Glomerular visceral epithelial cell (primary cell): ENCODE measurements around the gene SH3PXD2B.
"Not testable (repeated sequence)": the region's sequence is repeated elsewhere in the genome, so short reads cannot be mapped to it uniquely, and the experiment has no call there.

Experiments
- DNase-seq: peaks from one replicate; pipeline ENCODE4 v3.0.0-alpha.2; 2016; ENCODE audit errors: extremely low spot score

SH3PXD2B gene

GRCh38 chr5:172402031-172402430 is 52.3 kb downstream of the SH3PXD2B start:
- not testable (repeated sequence) for DNase-seq

- DNase-seq, result no peak
Measured at GRCh38 chr5:172399826-172400225, 54.5 kb downstream of the SH3PXD2B start.

- no peak for DNase-seq
Measured at GRCh38 chr5:172399336-172399735, 55.0 kb downstream of the SH3PXD2B start.

- not testable (repeated sequence) for DNase-seq
Measured at GRCh38 chr5:172398645-172399044, 55.7 kb downstream of the SH3PXD2B start.

- DNase-seq, result not testable (repeated sequence)
Measured at GRCh38 chr5:172396994-172397393, 57.3 kb downstream of the SH3PXD2B start.

GRCh38 chr5:172396220-172396619 is 58.1 kb downstream of the SH3PXD2B start:
- no peak for DNase-seq

GRCh38 chr5:172395483-172395882 is 58.8 kb downstream of the SH3PXD2B start:
- DNase-seq, result no peak

- no peak for DNase-seq
Measured at GRCh38 chr5:172389578-172390112, 64.7 kb downstream of the SH3PXD2B start.

GRCh38 chr5:172388246-172388733 is 66.0 kb downstream of the SH3PXD2B start:
- DNase-seq, result no peak

- DNase-seq, result no peak
Measured at GRCh38 chr5:172385707-172386106, 68.6 kb downstream of the SH3PXD2B start.

GRCh38 chr5:172385010-172385563 is 69.2 kb downstream of the SH3PXD2B start:
- no peak for DNase-seq

GRCh38 chr5:172383191-172383802 is 71.0 kb downstream of the SH3PXD2B start:
- DNase-seq, result no peak

- DNase-seq, result no peak
Measured at GRCh38 chr5:172380987-172381643, 73.2 kb downstream of the SH3PXD2B start.

GRCh38 chr5:172380301-172380986 is 73.9 kb downstream of the SH3PXD2B start:
- no peak for DNase-seq

GRCh38 chr5:172379481-172379880 is 74.8 kb downstream of the SH3PXD2B start:
- no peak for DNase-seq

- no peak for DNase-seq
Measured at GRCh38 chr5:172377856-172378255, 76.5 kb downstream of the SH3PXD2B start.

GRCh38 chr5:172377438-172377837 is 76.9 kb downstream of the SH3PXD2B start:
- no peak for DNase-seq

- no peak for DNase-seq
Measured at GRCh38 chr5:172374783-172375182, 79.5 kb downstream of the SH3PXD2B start.

GRCh38 chr5:172373680-172374079 is 80.6 kb downstream of the SH3PXD2B start:
- DNase-seq, result no peak

GRCh38 chr5:172371684-172372083 is 82.6 kb downstream of the SH3PXD2B start:
- DNase-seq, result no peak

GRCh38 chr5:172370648-172371545 is 83.4 kb downstream of the SH3PXD2B start:
- DNase-seq, result peak; percentile 32
